Epithelial cell of esophagus (primary cell): ENCODE measurements around the gene SNCB.

ENCODE experiments used
- DNase-seq: peaks from one replicate; pipeline ENCODE4 v3.0.0; 2010; ENCODE audit warnings: low read depth
- H3K4me3 ChIP-seq: 2 replicates; pipeline ENCODE4 v1.5.1; 2011; ENCODE audit warnings: mild to moderate bottlenecking, low read length, control low read depth
- TF ChIP-seq, protein P1 (sequence below): IDR thresholded peaks from 2 replicates; pipeline ENCODE4 v1.5.1; 2011; ENCODE audit warnings: low read depth, mild to moderate bottlenecking, low read length, control low read depth, inconsistent platforms; ENCODE audit not compliant: insufficient read depth; ENCODE audit errors: missing control alignments

Gene SNCB

DNA sequence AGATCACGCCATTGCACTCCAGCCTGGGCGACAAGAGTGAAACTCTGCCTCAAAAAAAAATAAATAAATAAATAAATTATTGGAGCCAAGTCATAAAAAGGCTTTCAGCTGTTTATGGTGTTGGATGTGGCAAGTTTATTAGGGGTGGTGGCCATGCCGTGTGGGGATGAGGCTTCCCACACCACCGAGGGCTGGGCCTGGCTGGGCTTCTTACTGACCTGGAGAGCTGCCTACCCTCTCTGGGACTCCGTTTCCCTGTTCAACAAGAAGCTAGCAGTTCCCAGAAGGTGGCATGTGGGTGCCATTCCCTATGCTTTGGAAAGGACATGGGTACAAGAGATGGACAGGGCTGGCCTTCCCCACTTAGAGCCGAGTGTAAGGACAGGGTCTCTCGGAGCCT is 42.9 kb downstream of the SNCB start:
- DNase-seq, result no peak
- TF ChIP-seq, protein P1, sequence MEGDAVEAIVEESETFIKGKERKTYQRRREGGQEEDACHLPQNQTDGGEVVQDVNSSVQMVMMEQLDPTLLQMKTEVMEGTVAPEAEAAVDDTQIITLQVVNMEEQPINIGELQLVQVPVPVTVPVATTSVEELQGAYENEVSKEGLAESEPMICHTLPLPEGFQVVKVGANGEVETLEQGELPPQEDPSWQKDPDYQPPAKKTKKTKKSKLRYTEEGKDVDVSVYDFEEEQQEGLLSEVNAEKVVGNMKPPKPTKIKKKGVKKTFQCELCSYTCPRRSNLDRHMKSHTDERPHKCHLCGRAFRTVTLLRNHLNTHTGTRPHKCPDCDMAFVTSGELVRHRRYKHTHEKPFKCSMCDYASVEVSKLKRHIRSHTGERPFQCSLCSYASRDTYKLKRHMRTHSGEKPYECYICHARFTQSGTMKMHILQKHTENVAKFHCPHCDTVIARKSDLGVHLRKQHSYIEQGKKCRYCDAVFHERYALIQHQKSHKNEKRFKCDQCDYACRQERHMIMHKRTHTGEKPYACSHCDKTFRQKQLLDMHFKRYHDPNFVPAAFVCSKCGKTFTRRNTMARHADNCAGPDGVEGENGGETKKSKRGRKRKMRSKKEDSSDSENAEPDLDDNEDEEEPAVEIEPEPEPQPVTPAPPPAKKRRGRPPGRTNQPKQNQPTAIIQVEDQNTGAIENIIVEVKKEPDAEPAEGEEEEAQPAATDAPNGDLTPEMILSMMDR, result no peak
- no peak overlapping the region for H3K4me3 ChIP-seq

DNA sequence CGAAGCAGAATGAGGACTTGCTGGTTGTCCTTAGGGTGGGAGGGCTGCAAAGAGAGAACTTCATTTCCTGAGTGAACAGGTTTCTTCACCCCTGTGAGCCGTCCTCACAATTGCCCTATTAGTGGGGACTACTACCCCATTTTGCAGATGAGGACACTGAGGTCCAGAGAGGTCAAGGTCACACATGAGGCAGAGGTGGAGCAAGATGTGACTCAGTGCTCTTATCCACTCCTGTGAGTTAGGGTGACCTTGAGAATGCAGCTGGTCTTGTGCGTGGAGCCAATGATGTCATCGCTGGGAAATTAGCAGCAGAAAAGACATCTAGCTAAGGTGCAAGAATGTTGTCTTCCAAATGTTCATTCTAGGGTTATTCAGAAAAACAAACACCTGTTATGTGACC is 47.3 kb downstream of the SNCB start:
- DNase-seq, result no peak
- TF ChIP-seq, protein P1, result no peak
- no peak overlapping the region for H3K4me3 ChIP-seq

DNA sequence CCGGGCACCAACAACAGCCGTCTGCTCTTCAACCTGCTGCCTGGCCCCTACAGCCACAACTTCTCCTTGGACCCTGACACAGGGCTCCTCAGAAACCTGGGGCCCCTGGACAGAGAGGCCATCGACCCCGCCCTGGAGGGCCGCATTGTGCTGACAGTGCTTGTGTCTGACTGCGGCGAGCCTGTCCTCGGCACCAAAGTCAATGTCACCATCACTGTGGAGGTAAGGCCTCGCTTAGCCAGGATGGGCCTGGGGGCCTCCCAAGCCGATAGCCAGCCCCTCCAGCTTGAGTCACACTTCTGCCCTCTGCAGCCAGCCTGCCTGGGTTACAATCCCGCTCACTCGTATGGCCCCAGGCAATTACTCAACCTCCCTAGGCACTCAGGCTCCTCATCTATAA is 49.0 kb downstream of the SNCB start:
- H3K4me3 ChIP-seq, result no peak overlapping the region
- DNase-seq, result no peak
- TF ChIP-seq, protein P1, result no peak

DNA sequence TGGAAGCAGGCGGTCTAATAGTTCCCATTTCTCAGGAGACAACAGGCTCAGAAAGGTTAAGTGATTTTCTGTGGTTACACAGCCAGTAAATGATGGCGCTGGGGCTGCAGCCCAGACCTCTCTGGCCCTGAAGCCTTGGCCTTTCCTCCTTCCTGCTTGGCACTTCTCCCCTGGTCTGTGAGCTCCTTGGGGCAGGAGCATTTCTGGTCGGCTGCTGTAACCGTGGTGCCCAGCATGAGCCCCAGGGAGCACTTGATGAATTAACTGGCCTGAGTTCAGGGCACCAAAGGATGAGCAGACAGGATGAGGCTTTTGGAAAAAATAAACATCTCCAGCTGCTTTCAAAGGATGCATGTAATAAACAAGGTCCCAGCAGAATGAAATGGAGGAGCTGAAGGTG is 51.0 kb downstream of the SNCB start:
- no peak overlapping the region for H3K4me3 ChIP-seq
- no peak for DNase-seq
- TF ChIP-seq, protein P1, result no peak

DNA sequence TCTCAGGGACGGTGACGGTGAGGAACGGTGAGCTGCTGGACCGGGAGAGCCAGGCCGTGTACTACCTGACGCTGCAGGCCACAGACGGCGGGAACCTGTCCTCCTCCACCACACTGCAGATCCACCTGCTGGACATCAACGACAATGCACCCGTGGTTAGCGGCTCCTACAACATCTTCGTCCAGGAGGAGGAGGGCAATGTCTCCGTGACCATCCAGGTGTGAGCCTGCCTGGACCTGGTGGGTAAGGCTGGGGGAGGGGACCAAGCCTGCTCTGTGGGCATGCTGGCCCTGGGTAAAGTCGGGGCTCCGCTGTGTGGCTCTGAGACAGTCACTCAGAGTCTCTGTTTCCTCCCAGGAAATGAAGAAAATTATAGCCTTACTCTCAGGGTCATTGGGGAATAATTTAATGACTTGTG is 51.9 kb downstream of the SNCB start:
- TF ChIP-seq, protein P1, result peak; percentile 86
- DNase-seq, result peak; percentile 87
- no peak overlapping the region for H3K4me3 ChIP-seq

DNA sequence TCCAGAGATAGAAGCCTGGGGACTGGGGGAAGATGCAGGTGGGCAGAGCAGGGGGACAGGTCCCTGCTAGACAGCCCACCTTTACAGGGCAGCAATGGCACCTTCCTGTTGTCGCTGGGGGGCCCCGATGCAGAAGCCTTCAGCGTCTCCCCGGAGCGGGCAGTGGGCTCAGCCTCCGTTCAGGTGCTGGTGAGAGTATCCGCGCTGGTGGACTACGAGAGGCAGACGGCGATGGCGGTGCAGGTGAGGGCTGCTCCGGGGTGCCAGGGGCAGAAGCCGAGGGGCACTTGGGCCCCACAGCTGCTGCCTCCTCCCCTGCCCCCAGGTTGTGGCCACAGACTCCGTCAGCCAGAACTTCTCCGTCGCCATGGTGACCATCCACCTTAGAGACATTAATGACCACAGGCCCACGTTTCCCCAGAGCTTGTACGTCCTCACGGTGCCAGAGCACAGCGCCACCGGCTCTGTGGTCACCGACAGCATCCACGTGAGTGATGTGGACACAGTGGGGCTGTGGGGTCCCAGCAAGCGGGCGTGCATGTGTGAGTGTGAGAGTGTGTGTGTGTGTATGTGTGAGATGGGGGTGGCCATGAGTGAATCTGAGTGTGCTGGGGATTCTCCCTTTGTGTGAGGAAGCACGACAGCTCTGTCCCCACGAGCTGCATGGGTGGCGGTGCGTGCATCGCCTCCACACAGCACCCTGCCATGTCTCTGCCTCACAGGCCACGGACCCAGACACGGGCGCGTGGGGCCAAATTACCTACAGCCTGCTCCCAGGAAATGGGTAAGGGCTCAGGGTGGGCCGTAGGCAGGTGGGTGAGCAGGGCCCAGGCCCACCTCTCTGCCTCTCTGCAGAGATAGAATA is 52.8 kb downstream of the SNCB start:
- TF ChIP-seq, protein P1, result no peak
- no peak overlapping the region for H3K4me3 ChIP-seq
- DNase-seq, result no peak
